ENCODE data around the gene YPEL2.
"Not testable (repeated sequence)": the region's sequence is repeated elsewhere in the genome, so short reads cannot be mapped to it uniquely, and the experiment has no call there.

The YPEL2 gene

DNA sequence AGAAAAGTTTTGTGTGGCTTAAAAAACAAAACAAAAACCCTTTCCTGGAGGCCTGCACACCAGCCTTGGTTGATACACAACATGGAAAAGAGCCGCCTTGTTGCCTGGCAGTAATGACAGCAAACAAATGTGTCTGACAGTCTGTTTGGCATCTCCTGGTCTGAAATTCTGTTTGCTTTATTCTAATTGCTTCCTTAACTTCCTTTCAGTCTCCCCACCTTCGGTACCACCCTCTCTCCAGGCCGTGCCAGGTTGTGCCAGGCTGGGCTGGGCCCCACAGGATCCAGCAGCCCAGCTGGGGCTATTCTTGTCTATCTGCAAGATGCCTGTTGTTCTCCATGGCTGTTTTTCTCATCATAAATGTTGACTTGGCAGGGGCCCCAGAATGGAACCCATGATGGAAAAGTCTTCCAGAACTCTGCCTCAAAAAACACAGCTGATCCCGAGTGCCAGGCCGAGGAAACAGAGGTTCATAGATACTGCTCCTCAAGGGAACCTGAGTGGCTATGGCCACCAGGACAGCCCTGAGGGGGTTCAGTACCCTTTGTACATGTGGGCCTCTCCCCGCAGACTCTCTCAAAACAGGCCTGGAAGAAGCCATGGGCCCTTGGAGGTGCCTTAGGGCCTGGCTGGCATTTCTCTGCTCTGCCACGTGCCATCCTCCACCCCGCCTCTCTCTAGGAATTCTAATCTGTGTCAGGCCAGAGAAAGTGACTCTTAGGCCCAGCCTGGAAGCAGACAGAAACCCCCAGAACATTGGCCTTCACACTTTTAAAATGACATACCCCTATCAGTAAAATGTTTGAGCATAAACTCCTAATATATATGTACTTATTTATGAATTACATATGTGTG is 50.5 kb downstream of the YPEL2 start:
- DNase-seq: peak; percentile 78

DNA sequence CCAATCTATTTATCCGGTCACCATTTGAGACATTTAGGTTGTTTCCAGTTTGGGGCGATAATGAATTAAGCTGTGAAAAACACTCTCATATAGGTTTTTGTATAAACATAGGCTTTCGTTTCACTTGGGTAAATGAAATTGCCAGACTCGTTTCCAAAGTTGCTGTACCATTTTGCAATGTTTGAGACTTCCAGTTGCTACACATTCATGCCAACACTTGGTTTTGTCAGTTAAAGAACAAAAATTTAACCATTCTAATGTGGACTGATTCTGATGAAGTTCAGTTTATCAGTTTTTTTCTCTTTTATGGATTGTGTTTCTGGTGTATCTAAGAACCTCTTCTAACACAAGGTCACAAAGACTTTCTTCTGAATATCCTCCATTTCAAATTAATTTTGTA is 52.4 kb downstream of the YPEL2 start:
- DNase-seq: no peak

DNA sequence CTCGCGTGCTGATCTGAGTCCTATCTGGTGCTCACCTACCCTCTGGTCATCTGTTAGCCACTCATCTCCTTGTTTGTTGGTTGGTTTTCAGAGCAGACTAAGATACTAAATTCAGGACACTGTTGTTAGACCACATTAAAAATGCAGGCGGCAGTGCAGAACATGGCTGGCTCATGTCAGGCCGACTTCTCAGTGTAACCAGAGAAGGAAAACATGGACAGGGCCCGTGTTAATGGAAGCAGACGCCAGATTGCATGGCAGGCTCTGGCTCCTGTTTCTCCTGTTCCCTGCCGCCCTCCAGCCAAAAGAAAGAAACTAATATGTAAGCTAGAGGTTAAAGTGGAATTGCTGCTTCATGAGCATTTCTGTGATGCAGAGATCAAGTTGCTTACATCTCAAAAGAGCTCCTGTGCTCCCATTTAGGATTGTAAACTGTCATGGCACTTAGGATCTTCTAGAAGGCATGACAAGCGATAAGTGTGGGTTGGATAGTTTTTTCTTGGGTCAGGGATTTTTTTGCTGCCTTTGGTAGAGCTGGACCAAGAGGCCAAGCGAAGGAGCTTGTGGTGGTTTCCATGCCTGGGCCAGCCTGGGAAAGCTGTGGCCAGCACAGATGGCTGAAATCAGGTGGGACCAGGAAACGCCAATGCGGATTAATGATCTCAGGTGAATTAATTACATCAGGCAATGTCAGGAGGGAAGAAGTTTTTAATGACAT is 56.1 kb downstream of the YPEL2 start:
- no peak for DNase-seq

DNA sequence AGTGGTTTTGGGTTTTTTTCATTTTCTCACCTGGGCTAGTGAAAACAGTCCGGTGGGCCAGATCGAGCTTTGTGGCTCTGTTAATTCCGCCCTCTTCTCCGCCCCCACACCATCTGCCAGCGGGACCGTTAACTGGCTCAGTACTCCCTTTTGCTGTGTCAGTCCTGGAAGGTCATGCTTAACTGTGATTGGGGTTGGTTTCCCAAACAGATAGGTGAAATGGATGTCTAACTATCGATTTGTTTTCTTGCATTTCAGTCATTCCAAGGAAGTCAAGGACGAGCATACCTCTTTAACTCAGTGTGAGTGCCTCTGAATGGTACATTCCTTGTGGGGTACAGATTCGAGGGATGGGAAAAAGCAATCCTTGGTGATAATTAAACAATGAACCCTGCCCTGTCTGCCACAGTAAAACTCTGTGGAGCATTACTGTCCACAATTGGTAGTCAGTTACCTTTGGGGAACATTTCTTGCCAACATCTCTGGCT is 56.7 kb downstream of the YPEL2 start:
- DNase-seq: no peak

DNA sequence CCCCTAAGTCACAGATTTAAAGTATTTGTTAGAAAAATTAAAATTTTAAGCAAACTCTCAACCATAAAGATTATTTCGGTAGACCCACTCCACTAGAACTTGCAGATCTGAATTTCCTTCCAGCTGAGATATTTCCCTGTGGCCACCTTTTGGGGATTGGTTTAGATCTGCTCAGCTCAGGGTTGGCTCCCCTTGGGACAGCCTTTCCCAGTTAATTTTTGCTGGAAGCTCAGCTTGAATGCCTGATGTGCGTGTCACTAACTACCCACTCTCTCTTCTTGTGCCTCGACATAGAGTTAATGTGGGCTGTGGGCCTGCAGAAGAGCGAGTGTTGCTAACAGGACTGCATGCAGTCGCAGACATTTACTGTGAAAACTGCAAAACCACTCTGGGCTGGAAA is 57.6 kb downstream of the YPEL2 start:
- no peak for DNase-seq

DNA sequence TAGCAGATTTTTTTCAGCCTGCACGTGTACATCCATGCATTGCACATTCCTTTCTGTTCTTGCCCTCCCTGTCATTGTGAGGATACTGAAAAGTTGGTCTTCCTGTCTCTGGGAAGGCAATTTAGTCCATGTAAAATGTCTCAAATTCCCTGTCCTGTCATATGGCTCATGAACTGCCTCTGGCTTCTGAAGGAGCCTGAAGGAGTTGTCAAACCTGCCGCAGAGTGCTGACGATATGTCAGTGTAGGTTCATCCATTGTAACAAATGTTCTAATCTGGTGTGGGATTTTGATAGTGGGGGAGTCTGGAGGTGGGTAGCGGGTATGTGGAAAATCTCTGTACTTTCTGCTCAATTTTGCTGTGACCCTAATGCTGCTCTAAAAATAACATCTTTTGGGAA is 59.6 kb downstream of the YPEL2 start:
- no peak for DNase-seq

GRCh38 chr17:59392973-59393679 is 61.7 kb downstream of the YPEL2 start:
- no peak for DNase-seq

- not testable (repeated sequence) for DNase-seq
Observed at GRCh38 chr17:59393742-59394410, 62.4 kb downstream of the YPEL2 start.

DNA sequence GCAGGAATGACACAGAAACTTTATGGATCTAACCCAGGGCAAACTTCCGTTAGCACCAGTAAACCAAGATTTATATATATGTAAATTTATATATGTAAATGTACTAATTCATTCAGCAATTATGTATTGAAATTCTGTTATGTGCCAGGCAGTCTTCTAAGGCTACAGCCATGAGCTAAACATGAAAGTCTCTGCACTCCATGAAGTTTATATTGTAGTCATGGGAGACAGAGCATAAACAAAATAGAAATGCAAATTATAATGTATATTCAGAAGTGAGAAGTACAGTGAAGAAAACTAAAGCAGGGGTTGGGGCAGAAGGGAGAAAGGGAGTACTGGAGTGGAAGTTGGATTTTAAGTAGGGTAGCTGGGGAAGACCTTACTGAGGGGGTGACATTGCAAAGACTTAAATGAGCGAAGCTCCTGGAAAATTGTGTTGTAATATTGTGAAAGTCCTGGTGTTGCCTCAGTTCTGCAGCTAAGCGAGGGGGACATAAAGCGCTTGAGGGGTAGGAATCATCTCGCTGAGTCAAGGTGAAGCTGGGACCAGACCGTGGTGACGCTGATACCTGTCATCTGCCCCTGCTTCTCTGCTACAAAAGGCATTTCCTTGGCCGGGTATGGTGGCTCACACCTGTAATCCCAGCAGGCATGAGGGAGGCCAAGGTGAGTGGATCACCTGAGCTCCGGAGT is 64.8 kb downstream of the YPEL2 start:
- no peak for DNase-seq

GRCh38 chr17:59397316-59398073 is 66.0 kb downstream of the YPEL2 start:
- DNase-seq: no peak

DNA sequence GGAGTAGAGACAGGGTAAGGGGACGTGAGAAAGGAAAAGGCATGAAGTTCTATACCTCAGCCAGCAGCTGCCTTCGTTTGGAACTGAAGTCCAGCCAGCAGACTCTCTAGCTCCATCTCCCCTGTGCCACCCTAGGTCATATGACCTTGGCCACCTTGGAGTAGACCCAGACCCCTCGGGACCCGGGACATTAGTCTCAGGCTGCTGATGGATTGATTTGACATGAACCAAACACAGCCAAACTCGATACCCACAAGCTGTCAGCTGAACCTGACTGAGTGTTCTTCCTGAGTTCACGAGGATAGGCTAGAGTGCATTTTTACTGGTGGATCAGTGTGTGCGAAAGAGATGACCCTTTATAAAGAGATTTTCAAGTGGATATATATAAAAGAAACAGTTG is 68.5 kb downstream of the YPEL2 start:
- DNase-seq: no peak

- no peak for DNase-seq
Observed at GRCh38 chr17:59400858-59401257, 69.4 kb downstream of the YPEL2 start.

GRCh38 chr17:59401274-59401673 is 69.8 kb downstream of the YPEL2 start:
- DNase-seq: no peak

DNA sequence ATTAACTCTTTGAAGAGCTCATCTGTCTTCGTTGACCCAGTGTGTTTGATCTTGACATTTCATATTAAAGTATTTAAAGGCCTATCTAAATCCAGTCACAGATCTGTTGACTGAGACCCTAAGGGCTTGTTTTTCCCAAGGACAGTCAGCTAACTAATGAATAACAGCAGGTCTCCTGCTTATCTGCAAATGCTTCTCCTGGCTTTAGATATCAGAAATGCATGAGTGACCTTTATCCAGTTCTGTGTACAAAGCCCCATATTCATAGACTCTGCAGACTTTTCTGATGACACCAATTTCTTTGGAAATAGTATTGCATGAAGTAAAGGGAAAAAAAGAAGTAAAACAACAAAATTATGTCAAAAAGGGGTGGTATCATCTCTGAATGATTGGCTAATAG is 70.3 kb downstream of the YPEL2 start:
- no peak for DNase-seq

- no peak for DNase-seq
Observed at GRCh38 chr17:59402760-59403159, 71.3 kb downstream of the YPEL2 start.

DNA sequence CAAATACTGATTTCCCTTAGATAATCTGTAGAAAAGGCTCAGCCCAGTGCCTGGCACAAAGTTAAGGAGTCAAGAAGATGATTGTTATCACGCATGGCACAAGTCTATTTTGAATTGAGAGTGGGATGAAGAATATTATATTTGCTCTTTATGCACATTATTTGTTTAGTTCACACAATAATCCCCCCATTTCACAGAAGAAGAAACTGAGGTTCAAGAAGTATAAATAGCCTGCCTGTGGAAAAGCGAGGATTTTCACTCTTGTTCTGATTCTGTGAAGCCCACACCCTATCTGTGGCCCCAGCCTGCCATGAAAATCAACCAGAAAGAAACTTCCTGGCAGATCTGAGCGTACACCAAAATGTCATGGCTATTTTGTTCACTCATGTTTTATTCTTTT is 73.0 kb downstream of the YPEL2 start:
- no peak for DNase-seq

GRCh38 chr17:59405944-59406705 is 74.7 kb downstream of the YPEL2 start:
- no peak for DNase-seq

DNA sequence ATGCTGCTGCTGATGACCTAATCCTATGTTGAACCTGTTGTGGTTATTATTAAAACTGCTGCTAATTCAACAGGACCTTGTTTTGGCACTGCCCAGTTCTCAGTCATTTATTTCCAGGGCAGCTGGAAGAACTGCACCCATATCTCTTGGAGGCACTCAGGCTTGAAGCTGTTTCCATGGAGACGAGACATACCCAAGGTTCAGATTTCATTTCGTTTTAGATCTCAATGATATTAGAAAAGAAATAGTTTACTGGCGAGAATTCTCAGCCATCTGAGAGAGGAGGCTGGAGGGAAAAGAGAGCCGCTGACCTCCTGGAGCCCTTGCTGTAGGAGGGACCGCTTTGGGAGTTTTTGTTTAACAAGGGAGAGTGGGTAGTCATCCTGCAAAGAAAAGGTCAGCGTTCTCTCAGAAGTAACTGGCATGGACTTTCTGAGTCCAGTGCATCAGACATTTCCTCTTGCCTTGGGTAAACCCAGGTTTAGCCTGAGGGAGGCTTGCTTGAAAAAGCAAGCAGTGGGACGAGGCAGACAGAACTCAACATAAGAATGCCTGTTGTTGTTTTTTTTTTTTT is 75.4 kb downstream of the YPEL2 start:
- no peak for DNase-seq

GRCh38 chr17:59409336-59410048 is 78.0 kb downstream of the YPEL2 start:
- no peak for DNase-seq

DNA sequence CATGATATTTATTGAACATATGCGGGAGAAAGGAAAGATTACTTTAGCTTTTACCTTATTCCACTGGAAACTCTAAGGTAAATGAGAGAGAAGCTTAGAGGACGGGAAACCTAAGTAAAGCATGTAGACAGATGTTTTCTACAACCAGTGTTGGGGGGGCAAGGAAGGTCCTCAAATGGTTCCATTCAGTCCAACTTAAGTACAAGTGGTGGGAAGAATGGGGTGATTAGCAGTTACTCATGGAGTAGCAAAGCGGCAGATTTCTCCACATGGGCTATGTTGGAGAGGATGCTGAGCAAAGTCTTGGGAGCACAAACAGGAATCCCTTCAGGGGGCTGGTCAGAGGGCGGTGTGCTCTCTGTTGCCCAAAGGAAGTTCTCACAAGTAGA is 78.6 kb downstream of the YPEL2 start:
- no peak for DNase-seq
